Heart right ventricle (tissue), 12 donors: ENCODE results near the gene USP17L30. TPM values are rescaled to one million over a fixed set of nuclear protein-coding genes. Genes with fewer than 3 reads are reported as not detected.

Experiments
- polyA plus RNA-seq, 2 donors: library from polyadenylated mRNA; stranded (reverse); fragments of 200-250 nt; gene quantifications; one replicate each; pipeline ENCODE4 v1.2.3, GENCODE V29; 2013
- total RNA-seq, 10 donors: library from RNA; stranded (reverse); fragmentation: NEBNext Ultra II Directional in 3 of 10; extraction: Animal tissue kit (Norgen Biotek cat#: 25700) in 3 of 10; gene quantifications; one replicate each; pipeline versions ENCODE4 v1.2.1 to v1.2.4, GENCODE V29; 2021 to 2023
- donor health status: ischemic (EF 13 %, LVEDD 7.1; RV severe dilation, severe dysfunction).
- donor health status: healthy with polysubstance abuse.
- donor health status: DM: no; HTN: yes; CAD: no.
- donor health status: DM: no; HTN: no; CAD: no.
- donor health status: ischemic (EF 25% LVEDD 6.9; RV normal size, moderate dysfunction).
- donor health status: ischemic (EF 25% LVEDD 5.7; RV mildly dilated, moderate dysfunction).
- donor health status: healthy.
- donor health status: nonischemic (EF 11% LVEDD 7.7; RV severe dilation, severe dysfunction).
- donor health status: DM: yes; HTN: yes; CAD: no.
- donor health status: PGD.
- donor health status: ischemic (EF 29% LVEDD 5.4; RV normal size, mild dysfunction).
- donor health status: nonischemic (EF 23%, LVEDD 6.1; RV moderate dilation, normal function).

USP17L30 gene
- total and polyA plus RNA-seq, 12 donors, result not detected

Other genes with a start within 250 kb of the USP17L30 start
- not detected for gene FAM90A26, start 192.7 kb upstream of the USP17L30 start, total RNA-seq
- gene FAM90A26, start 192.7 kb upstream of the USP17L30 start, polyA plus RNA-seq, result not detected
- not detected for gene USP17L10, start 152.5 kb upstream of the USP17L30 start, total RNA-seq
- not detected for gene USP17L10, start 152.5 kb upstream of the USP17L30 start, polyA plus RNA-seq
- gene USP17L11, start 147.7 kb upstream of the USP17L30 start, total RNA-seq, result not detected
- not detected for gene USP17L11, start 147.7 kb upstream of the USP17L30 start, polyA plus RNA-seq
- not detected for gene USP17L12, start 143.0 kb upstream of the USP17L30 start, total RNA-seq
- gene USP17L12, start 143.0 kb upstream of the USP17L30 start, polyA plus RNA-seq, result not detected
- gene USP17L13, start 138.2 kb upstream of the USP17L30 start, total RNA-seq, result not detected
- not detected for gene USP17L13, start 138.2 kb upstream of the USP17L30 start, polyA plus RNA-seq
- not detected for gene USP17L15, start 128.7 kb upstream of the USP17L30 start, total RNA-seq
- not detected for gene USP17L15, start 128.7 kb upstream of the USP17L30 start, polyA plus RNA-seq
- not detected for gene USP17L17, start 119.2 kb upstream of the USP17L30 start, total RNA-seq
- not detected for gene USP17L17, start 119.2 kb upstream of the USP17L30 start, polyA plus RNA-seq
- gene USP17L18, start 114.5 kb upstream of the USP17L30 start, total RNA-seq, result not detected
- gene USP17L18, start 114.5 kb upstream of the USP17L30 start, polyA plus RNA-seq, result not detected
- not detected for gene USP17L19, start 109.8 kb upstream of the USP17L30 start, total RNA-seq
- not detected for gene USP17L19, start 109.8 kb upstream of the USP17L30 start, polyA plus RNA-seq
- not detected for gene USP17L20, start 105.0 kb upstream of the USP17L30 start, total RNA-seq
- not detected for gene USP17L20, start 105.0 kb upstream of the USP17L30 start, polyA plus RNA-seq
- gene USP17L21, start 100.3 kb upstream of the USP17L30 start, total RNA-seq, result not detected
- not detected for gene USP17L21, start 100.3 kb upstream of the USP17L30 start, polyA plus RNA-seq
- gene USP17L22, start 95.5 kb upstream of the USP17L30 start, total RNA-seq, result not detected
- not detected for gene USP17L22, start 95.5 kb upstream of the USP17L30 start, polyA plus RNA-seq
- not detected for gene USP17L24, start 38.0 kb upstream of the USP17L30 start, total RNA-seq
- not detected for gene USP17L24, start 38.0 kb upstream of the USP17L30 start, polyA plus RNA-seq
- gene USP17L25, start 33.2 kb upstream of the USP17L30 start, total RNA-seq, result not detected
- gene USP17L25, start 33.2 kb upstream of the USP17L30 start, polyA plus RNA-seq, result not detected
- gene USP17L26, start 28.5 kb upstream of the USP17L30 start, total RNA-seq, result not detected
- not detected for gene USP17L26, start 28.5 kb upstream of the USP17L30 start, polyA plus RNA-seq
- not detected for gene USP17L5, start 23.7 kb upstream of the USP17L30 start, total RNA-seq
- not detected for gene USP17L5, start 23.7 kb upstream of the USP17L30 start, polyA plus RNA-seq
- gene USP17L27, start 19.0 kb upstream of the USP17L30 start, total RNA-seq, result not detected
- gene USP17L27, start 19.0 kb upstream of the USP17L30 start, polyA plus RNA-seq, result not detected
- gene USP17L28, start 14.2 kb upstream of the USP17L30 start, total RNA-seq, result not detected
- gene USP17L28, start 14.2 kb upstream of the USP17L30 start, polyA plus RNA-seq, result not detected
- gene USP17L29, start 9.5 kb upstream of the USP17L30 start, total RNA-seq, result not detected
- not detected for gene USP17L29, start 9.5 kb upstream of the USP17L30 start, polyA plus RNA-seq
- not detected for gene DEFB131A, start 81.3 kb downstream of the USP17L30 start, total RNA-seq
- not detected for gene DEFB131A, start 81.3 kb downstream of the USP17L30 start, polyA plus RNA-seq